HG03457 (cell line): ENCODE data around the gene CRYBG1.
"Not testable (repeated sequence)": the region's sequence is repeated elsewhere in the genome, so short reads cannot be mapped to it uniquely, and the experiment has no call there.

Source experiments
- ATAC-seq: cut with Tn5 transposase; IDR thresholded peaks from one replicate; pipeline ENCODE4 v1.9.1; 2021; ENCODE audit warnings: moderate number of reproducible peaks; ENCODE audit not compliant: unreplicated experiment

CRYBG1 gene

DNA sequence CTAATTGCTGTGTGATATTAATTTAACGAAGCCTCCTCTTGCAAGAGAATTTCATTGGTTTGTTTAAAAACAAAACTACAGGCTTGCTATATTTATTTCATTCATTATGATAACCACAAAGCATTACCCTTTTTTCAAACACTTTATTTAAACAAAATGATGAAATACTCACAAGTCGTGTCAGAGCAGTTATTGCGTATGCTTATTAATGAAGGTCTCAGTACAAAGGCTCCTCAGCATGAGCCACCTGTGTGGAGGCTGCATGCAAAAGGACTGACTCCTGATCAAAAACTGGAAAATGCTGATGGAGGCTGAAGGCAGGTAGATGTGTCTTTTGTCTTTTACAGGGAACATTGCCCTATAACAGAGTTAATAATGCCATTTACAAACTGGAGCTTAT is 130.5 kb downstream of the CRYBG1 start:
- ATAC-seq: no peak

DNA sequence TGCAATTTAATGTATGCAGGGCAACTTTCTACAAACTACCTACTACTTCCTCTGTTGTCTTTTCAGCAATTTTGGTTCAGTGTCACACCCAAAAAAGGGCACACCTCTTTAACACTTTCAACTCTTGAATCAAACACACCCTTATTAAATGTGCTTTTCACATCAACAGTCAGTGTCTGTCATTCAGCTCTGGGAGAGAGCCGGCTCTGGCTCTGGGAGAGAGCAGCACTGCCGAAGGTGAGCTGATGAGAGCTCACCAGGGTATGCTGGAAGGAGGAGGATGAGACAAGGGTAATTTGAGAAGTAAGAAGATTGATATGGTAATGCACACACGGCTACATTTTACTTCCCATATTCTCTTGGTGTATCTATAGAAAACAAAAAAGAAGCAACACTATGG is 134.5 kb downstream of the CRYBG1 start:
- ATAC-seq: no peak

DNA sequence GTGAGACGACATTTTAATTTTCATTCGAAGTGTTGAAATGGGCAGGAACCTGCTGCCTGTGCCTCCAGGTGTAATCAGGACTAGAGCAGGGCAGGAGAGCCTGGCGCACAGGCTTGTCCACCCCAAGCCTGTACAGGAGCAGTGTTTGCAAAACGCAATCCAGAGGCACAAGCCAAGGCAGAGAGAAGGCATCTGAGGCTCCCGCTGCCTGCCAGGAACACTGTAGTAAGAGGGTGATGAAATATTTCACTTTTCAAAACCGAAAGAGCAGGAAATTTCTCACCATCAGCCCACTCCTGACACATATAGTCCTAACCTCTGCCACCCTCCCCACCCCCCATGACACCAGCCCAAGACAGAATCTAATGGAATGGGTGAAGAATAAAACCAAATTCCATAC is 136.3 kb downstream of the CRYBG1 start:
- ATAC-seq: no peak

DNA sequence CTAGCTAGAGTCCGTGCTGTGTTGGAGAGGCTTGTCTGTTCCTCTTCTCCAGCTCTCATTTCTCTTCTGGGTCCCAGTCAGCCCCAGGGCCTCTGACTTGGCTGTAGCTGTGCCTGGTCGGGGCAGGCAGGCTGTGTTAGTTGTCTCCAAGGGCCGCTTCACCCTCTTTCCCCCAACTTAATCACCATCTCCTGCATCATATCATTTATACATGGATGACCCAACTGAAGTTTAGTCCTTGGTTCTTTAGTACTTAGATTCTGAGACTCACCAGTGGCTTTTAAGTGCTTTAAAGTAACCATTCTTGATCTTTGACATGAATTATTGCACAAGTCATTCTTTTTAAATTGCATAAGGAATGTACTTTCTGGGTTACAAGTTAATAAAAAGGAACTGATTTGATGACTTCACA is 141.4 kb downstream of the CRYBG1 start:
- no peak for ATAC-seq

DNA sequence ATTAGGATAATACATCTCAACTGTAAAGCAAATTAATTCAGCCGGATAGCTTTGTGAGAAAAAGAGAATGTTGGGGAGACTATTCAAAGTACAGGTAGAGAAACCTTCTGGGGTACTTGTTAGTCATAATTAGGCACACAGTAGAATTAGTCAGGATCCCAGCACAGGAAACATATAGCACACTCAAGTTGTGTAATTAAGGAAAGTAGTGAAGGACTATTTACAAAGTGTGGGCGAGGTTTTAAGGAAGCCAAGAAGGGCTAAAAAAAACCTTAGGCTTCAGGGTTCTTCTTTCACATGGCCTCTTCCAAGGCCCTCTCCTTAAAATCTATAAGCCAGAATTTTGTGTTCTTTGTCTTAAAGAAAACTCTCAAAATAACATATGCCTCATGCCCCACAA is 142.0 kb downstream of the CRYBG1 start:
- ATAC-seq: no peak

DNA sequence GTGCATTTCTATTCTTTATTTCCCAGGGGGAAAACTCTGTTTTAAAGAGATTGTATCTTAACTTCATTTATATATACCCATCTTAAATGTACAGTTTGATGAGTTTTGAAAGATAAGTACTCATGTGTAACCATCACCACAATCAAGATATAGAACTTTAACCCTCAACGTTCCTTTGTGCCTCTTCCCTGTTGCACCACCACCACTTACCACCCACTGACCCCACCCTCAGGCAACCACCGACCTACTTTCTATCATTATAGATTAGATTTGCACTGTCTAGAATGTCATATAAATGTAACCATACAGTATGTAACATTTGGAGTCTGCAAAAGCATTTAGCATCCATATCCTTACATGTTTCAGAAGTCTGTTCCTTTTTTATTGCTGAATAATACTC is 147.8 kb downstream of the CRYBG1 start:
- ATAC-seq: no peak

DNA sequence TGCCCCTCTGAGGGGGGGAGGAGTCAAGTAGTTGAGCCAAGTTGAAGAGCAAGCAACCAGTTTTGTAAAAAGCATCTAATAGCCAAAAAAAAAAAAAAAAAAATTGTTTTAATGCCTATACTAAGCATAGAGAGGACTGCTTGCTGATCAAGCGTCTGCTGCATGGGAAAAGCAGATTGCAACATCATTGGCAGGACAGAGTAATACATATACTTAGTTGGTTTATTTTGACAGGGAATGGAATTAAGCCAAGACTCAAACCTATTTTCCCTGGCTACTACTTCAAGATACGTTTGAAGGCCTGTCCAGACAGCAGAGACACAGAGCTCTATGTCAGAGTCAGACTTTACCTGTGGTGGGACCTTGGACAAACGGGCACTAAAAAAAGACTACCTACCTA is 148.3 kb downstream of the CRYBG1 start:
- ATAC-seq: no peak

DNA sequence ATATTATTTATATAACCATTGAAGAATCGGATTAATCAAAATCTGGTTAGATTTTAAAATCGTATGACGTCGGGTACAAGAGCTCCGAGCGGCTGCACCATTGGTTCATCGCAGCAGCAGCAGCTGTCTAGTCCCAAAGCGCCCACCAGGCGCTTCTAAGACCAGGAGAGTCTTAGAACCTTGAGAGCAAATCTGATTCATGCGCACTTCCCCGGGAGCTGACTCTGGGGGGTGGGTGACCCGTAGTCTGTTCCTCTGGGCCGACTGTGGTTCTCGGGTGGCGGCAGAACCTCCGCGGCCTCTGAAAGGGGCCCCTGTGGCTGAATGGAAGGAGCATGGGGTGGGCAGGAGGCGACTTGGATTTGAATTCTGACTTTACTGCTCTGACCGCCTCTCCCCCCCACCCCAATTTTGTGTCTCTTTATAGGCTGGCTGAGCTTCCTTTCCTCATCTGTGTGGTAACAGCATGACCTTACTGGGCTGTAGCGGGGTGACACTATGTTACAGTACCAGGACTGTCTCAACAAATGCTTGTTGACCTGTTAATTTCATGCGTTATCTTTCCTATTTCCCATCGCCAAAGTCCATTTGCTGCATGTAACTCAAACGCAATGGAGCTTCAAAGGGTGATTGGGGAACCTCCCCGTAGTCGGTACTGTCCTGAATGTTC is 149.0 kb downstream of the CRYBG1 start:
- no peak for ATAC-seq

DNA sequence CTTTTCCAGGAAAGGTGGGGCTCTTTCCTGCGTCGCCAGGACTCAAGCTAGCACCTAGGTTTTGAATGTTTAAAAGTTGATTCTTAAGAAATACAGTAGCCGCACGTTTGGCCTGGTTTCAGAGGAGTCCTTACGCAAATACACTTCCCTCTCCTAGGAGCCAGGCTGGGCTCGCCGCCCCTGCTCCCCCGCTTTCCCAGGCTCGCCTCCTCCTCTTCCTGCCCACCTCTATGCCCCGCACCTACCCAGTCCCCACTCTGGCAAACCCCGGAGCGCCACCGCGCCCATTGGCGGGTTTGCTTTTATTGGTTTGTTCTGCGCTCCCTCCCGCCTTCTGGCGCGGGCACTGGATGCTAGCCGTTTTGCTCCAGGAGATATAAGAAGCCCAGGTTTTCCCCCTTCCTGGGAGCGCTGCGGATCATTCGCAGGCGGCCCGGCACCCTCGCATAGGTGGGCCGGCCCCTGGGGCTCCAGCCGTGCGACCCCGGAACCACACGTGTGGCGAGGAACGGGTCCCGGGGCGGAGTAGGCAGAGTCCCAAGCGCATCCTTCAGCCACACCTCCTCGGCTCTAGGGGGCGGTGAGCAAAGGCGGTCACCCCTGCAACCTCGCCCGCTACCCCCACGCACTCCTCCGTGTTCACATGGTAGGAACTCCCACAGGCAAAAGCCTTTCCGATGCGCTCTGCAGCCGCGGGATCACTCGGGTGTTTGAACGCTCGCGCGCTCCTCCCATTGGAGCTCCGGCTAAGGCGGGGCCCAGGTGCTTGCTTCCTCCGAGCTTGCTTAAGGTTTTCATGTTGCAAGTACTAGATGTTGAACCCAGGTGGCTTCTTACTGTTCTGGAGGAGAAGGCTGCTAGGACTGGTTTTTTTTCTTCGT is 149.8 kb downstream of the CRYBG1 start:
- peak; percentile 31 for ATAC-seq

DNA sequence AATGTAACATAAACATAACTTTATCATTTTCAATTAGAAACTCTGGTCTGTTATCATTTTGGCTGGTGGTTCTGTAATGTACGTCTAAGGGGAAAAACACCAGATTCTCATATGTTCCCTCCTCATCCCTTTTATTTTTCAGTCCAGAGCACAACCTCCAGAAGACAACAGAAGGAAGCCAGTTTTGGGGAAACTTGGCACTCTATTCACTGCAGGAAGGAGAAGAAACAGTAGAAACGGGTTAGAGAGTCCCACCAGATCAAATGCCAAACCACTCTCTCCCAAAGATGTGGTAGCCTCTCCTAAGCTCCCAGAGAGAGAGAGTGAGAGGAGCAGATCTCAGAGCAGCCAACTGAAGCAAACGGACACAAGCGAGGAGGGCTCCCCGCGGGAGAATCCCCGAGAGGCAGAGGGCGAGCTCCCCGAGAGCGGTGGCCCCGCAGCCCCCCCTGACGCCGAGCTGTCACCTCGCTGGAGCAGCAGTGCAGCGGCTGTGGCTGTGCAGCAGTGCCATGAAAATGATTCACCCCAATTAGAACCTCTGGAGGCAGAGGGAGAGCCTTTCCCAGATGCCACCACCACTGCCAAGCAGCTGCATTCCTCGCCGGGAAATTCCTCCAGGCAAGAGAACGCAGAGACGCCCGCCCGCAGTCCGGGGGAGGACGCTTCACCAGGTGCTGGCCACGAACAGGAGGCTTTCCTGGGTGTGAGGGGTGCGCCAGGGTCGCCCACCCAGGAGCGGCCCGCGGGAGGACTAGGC is 151.0 kb downstream of the CRYBG1 start:
- no peak for ATAC-seq

DNA sequence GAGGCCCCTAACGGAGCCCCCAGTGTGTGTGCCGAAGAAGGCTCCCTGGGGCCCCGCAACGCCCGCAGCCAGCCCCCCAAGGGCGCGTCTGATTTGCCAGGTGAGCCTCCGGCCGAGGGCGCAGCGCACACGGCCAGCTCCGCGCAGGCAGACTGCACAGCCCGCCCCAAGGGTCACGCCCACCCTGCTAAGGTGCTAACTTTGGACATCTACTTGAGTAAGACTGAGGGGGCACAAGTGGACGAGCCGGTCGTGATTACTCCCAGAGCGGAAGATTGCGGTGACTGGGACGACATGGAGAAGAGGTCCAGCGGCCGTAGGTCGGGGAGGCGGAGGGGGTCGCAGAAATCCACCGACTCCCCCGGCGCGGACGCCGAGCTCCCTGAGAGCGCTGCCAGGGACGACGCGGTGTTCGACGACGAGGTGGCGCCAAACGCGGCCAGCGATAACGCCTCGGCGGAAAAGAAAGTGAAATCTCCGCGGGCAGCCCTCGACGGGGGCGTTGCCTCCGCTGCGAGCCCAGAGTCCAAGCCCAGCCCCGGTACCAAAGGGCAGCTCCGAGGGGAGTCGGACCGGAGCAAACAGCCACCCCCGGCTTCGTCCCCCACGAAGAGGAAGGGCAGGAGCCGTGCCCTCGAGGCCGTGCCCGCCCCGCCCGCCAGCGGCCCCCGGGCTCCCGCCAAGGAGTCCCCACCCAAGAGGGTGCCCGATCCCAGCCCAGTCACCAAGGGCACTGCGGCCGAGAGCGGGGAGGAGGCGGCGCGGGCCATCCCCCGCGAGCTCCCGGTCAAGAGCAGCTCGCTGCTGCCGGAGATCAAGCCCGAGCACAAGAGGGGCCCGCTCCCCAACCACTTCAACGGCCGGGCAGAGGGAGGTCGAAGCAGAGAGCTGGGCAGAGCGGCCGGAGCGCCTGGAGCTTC is 151.8 kb downstream of the CRYBG1 start:
- ATAC-seq: peak; percentile 43

DNA sequence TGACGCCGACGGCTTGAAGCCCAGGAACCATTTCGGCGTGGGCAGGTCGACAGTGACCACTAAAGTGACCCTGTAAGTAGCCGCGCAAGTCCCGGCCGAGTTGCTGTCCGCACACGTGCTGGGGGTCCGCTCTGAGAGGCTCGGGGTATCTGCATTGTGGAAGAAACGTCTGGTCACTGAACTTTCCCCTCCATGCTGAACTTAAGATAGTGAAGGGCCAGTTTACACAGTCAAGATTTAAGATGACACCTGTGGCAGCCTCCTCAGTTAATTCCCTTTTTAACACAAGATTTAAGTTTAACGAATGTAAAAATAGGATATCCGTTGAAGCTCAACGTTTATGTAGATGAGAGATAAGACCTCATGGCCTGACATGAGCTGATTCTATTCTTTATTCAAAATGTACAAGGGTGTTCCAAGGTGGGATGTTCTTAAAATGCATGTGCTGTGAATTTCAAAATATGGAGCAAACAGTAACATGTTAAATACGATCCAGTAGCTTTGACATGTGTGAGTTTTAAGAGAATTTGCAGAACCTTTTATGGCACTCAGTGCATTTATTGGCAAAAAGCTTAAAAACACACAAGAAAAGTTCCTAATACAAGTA is 152.6 kb downstream of the CRYBG1 start:
- ATAC-seq: no peak

DNA sequence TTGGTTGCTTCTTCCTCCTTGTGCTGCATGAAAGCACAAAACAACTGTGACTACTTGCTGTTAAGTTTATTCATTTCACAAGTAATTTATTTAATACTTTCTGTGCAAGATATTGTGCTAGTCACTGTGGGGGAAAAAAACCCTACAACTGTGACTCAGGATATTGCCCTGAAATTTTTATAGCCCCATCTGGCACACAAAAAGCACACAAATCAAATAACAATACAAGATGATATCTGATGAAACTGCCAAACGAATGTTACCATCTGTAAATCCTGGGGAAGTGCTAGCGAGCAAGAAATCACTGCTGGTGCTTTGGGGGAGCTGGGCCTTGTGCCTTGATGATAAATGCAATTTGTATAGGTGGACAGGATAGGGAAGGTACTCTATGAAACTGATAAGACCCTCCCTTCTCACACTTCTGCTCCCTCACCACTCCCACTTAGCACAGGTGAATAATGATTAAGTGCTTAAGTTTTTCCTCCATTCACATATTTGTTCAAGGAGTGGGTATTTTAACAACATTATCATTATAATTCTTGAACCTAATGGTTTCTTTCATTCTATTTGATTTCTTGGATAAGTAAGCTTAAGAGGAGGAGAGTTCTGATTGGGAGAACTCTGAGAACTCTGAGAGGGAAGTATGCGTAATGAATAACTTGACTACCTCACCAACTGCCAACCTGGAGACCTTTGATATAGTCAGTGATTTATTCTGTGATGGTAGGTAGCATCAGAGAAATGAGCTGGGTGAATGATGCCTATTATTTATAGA is 153.5 kb downstream of the CRYBG1 start:
- no peak for ATAC-seq

DNA sequence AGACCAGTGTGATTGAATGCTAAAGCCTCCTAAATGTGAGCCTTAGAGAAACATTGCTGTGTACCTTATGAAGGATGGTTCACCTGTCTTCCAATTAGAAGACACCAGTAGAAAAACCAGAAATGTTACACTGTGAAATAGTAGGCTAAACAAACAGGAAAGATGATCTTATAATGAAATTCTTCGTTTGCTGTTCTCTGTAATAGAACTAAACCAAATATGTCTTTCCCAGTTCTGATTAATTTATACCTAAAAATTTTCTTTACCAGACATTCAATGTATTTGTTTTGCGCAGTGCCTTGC is 154.0 kb downstream of the CRYBG1 start:
- ATAC-seq: no peak

DNA sequence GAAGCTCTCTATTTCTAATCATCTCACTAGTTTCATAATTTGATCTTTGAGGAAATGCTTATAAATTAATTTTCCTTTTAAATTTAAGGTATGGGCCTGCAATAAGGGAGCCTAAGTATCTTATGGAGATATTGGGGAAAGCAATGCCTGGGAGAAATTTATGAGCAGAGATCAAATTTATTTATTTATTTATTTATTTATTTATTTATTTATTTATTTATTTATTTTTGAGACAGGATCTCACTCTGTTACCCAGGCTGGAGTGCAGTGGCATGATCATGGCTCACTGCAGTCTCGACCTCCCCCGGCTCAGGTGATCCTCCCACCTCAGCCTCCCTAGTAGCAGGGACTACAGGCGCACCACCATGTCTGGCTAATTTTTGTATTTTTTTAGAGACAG is 155.1 kb downstream of the CRYBG1 start:
- not testable (repeated sequence) for ATAC-seq

DNA sequence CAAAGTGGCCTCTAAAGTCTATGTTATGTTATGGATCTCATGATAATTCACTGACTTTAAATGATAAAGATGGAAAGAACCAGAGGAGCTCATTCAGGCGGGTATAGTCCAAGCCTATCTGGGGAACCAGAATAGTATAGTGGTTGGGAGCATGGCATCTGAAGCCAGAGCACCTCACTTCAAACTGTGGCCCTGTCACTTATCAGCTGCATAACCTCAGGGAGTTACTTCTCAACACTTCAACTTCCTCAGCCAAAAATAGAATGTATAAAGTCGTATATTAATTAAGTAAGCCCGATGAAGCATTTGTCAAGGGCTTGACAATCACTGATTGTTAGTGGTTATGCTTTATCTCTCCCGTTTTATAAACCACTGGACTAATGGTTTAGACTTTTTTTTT is 156.1 kb downstream of the CRYBG1 start:
- no peak for ATAC-seq

DNA sequence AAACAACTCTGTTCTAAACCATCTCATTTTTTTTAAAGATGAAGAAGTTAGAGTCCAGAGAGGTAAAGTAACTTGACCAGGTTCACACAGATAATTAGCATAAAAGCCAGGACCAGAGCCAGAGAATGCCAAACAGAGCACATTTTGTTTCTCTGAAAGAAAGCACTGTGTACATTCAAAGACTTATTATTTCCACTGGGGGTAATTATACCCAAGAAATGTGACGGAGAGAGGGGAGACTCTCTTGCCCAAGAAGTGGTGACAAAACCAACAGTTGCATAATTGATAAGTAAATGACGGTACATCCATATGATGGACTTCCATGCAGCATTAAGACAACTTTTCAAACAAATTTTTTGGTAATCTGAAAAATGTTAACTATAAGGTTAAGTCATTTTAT is 157.2 kb downstream of the CRYBG1 start:
- ATAC-seq: no peak

DNA sequence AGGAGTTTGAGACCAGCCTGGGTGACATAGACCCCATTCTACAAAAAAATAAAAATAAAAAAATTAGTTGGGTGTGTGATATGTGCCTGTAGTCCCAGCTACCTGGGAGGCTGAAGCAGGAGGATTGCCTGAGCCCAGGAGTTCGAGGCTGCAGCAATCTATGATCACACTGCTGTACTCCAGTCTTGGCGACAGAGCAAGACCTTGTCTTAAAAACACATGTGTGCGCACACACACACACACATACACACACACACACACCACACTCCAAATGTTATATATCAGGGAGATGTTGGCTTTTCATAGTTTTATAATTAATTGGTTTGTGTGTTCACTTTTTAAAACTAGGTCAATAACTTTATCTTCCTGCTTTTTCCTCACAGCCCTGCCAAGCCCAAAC is 158.2 kb downstream of the CRYBG1 start:
- no peak for ATAC-seq

DNA sequence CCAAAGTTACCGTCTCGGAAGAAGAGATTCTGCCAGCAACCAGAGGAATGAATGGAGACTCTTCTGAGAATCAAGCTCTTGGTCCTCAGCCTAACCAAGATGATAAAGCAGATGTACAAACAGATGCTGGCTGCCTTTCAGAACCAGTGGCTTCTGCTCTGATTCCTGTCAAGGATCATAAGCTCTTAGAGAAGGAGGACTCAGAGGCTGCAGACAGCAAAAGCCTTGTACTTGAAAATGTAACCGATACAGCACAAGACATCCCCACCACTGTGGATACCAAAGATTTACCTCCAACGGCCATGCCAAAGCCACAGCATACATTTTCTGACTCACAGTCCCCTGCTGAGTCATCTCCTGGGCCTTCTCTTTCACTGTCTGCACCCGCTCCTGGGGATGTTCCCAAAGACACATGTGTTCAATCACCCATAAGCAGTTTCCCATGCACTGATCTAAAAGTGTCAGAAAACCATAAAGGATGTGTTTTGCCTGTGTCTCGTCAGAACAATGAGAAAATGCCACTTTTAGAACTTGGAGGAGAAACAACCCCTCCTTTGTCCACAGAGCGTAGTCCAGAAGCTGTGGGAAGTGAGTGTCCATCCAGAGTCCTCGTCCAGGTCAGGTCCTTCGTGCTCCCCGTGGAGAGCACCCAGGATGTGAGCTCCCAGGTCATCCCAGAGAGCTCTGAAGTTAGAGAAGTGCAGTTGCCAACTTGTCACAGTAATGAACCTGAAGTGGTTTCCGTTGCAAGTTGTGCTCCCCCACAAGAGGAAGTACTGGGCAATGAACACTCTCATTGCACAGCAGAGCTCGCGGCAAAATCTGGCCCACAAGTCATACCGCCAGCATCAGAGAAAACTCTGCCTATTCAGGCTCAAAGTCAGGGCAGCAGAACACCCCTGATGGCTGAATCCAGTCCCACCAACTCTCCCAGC is 159.2 kb downstream of the CRYBG1 start:
- peak; percentile 44 for ATAC-seq
